HCEC 1CT (cell line): ENCODE results near the gene FBXO10.
"Not testable (repeated sequence)": the region's sequence is repeated elsewhere in the genome, so short reads cannot be mapped to it uniquely, and the experiment has no call there.

Source experiments
- DNase-seq: peaks from one replicate; pipeline ENCODE4 v3.0.0-alpha.2; 2017

Gene FBXO10

GRCh38 chr9:37510053-37510452, 66.1 kb downstream of the FBXO10 start:
- DNase-seq: not testable (repeated sequence)

- DNase-seq: no peak
Measured at GRCh38 chr9:37509536-37509935, 66.6 kb downstream of the FBXO10 start.

- DNase-seq: no peak
Measured at GRCh38 chr9:37508834-37509206, 67.4 kb downstream of the FBXO10 start.

- no peak for DNase-seq
Measured at GRCh38 chr9:37508135-37508833, 67.9 kb downstream of the FBXO10 start.

- no peak for DNase-seq
Measured at GRCh38 chr9:37507566-37508134, 68.5 kb downstream of the FBXO10 start.

GRCh38 chr9:37504605-37505004, 71.6 kb downstream of the FBXO10 start:
- DNase-seq: no peak

GRCh38 chr9:37503736-37504135, 72.4 kb downstream of the FBXO10 start:
- DNase-seq: peak; percentile 23

GRCh38 chr9:37501957-37502596, 74.1 kb downstream of the FBXO10 start:
- DNase-seq: no peak

- DNase-seq: no peak
Measured at GRCh38 chr9:37499297-37499696, 76.9 kb downstream of the FBXO10 start.

GRCh38 chr9:37498457-37498856, 77.7 kb downstream of the FBXO10 start:
- no peak for DNase-seq

- DNase-seq: no peak
Measured at GRCh38 chr9:37497320-37497719, 78.9 kb downstream of the FBXO10 start.

GRCh38 chr9:37496020-37496419, 80.2 kb downstream of the FBXO10 start:
- DNase-seq: no peak

- no peak for DNase-seq
Measured at GRCh38 chr9:37495571-37495970, 80.6 kb downstream of the FBXO10 start.

GRCh38 chr9:37491939-37492338, 84.2 kb downstream of the FBXO10 start:
- DNase-seq: no peak

- DNase-seq: peak; percentile 85
Measured at GRCh38 chr9:37486616-37487548, 89.3 kb downstream of the FBXO10 start.

- no peak for DNase-seq
Measured at GRCh38 chr9:37486256-37486615, 89.9 kb downstream of the FBXO10 start.

GRCh38 chr9:37485389-37486255, 90.6 kb downstream of the FBXO10 start, which contains the start of gene POLR1E:
POLR1E (plus strand) TSS chr9:37485948; CDS start chr9:37486048, 100 bp downstream.
- DNase-seq: peak; percentile 89

GRCh38 chr9:37480759-37481158, 95.4 kb downstream of the FBXO10 start:
- no peak for DNase-seq

GRCh38 chr9:37477987-37478619, 98.1 kb downstream of the FBXO10 start:
- DNase-seq: not testable (repeated sequence)

- peak; percentile 25 for DNase-seq
Measured at GRCh38 chr9:37477443-37477842, 98.7 kb downstream of the FBXO10 start.

- no peak for DNase-seq
Measured at GRCh38 chr9:37476930-37477329, 99.2 kb downstream of the FBXO10 start.

GRCh38 chr9:37474438-37474837, 101.7 kb downstream of the FBXO10 start:
- no peak for DNase-seq
